HG02938 (cell line): Measurements from ENCODE around the gene PLXND1.
"Not testable (repeated sequence)": the region's sequence is repeated elsewhere in the genome, so short reads cannot be mapped to it uniquely, and the experiment has no call there.

Source experiments
- ATAC-seq: cut with Tn5 transposase; IDR thresholded peaks from one replicate; pipeline ENCODE4 v1.9.1; 2021; ENCODE audit warnings: mild to moderate bottlenecking, moderate library complexity; ENCODE audit not compliant: unreplicated experiment

The PLXND1 gene

GRCh38 chr3:129532261-129532660, 74.2 kb downstream of the PLXND1 start:
- ATAC-seq, result no peak

GRCh38 chr3:129531699-129532098, 74.8 kb downstream of the PLXND1 start:
- ATAC-seq, result no peak

- no peak for ATAC-seq
Measured at GRCh38 chr3:129530821-129531220, 75.7 kb downstream of the PLXND1 start.

GRCh38 chr3:129530251-129530791, 76.2 kb downstream of the PLXND1 start:
- no peak for ATAC-seq

- ATAC-seq, result no peak
Measured at GRCh38 chr3:129529436-129530210, 76.9 kb downstream of the PLXND1 start.

- ATAC-seq, result no peak
Measured at GRCh38 chr3:129528589-129529100, 77.8 kb downstream of the PLXND1 start, which contains the start of gene RHO. TSS of gene RHO (plus strand) at chr3:129528639. CDS start at chr3:129528734, 95 bp downstream.

GRCh38 chr3:129527262-129527661, 79.2 kb downstream of the PLXND1 start:
- ATAC-seq, result no peak

- ATAC-seq, result peak; percentile 90
Measured at GRCh38 chr3:129526121-129526900, 80.2 kb downstream of the PLXND1 start.

- ATAC-seq, result no peak
Measured at GRCh38 chr3:129525341-129525968, 81.0 kb downstream of the PLXND1 start.

GRCh38 chr3:129524081-129524480, 82.4 kb downstream of the PLXND1 start:
- no peak for ATAC-seq

GRCh38 chr3:129522953-129523352, 83.5 kb downstream of the PLXND1 start:
- ATAC-seq, result no peak

GRCh38 chr3:129521611-129522010, 84.9 kb downstream of the PLXND1 start:
- ATAC-seq, result no peak

- no peak for ATAC-seq
Measured at GRCh38 chr3:129520960-129521359, 85.5 kb downstream of the PLXND1 start.

GRCh38 chr3:129519896-129520715, 86.4 kb downstream of the PLXND1 start:
- no peak for ATAC-seq

GRCh38 chr3:129519449-129519848, 87.0 kb downstream of the PLXND1 start:
- ATAC-seq, result no peak

- ATAC-seq, result no peak
Measured at GRCh38 chr3:129518581-129518980, 87.9 kb downstream of the PLXND1 start.

GRCh38 chr3:129518038-129518561, 88.4 kb downstream of the PLXND1 start:
- no peak for ATAC-seq

GRCh38 chr3:129517516-129517915, 89.0 kb downstream of the PLXND1 start:
- ATAC-seq, result no peak

GRCh38 chr3:129515821-129516432, 90.5 kb downstream of the PLXND1 start:
- ATAC-seq, result not testable (repeated sequence)
